B cell (primary cell): ENCODE measurements around the gene PRRT4. TPM values are rescaled to one million over a fixed set of nuclear protein-coding genes. Genes with fewer than 3 reads are reported as not detected.

Experiments used
- ATAC-seq: fragments of 200-7000 bp; cut with Tn5 transposase; one replicate; pipeline ENCODE4 v1.10.0; 2021; ENCODE audit warnings: low read depth, mild to moderate bottlenecking, moderate number of reproducible peaks, moderate library complexity
- CTCF ChIA-PET: fragments of 350-600 bp; sonication (Branson Sonifier 250); formaldehyde crosslinking; loops from one replicate; lab custom pipeline; 2021; ENCODE audit warnings: antibody characterized with exemption, inconsistent platforms; lab: Charles Lee
- POLR2A ChIA-PET: fragments of 350-600 bp; sonication (Branson Sonifier 250); formaldehyde crosslinking; loops from one replicate; lab custom pipeline; 2021; ENCODE audit warnings: antibody characterized with exemption; lab: Charles Lee
- DNase-seq: peaks from one replicate; pipeline ENCODE4 v3.0.0; 2013
- H2AFZ ChIP-seq: 2 replicates; pipeline ENCODE4 v1.6.1; 2012; ENCODE audit warnings: mild to moderate bottlenecking, low read depth, low read length; ENCODE audit not compliant: insufficient read depth, poor library complexity, severe bottlenecking
- H3K27ac ChIP-seq, 2 donors: 1 replicate in 1 of 2; 2 replicates in 1 of 2; pipeline ENCODE4 v1.5.1; 2012 to 2013; ENCODE audit warnings: low read length in 2 of 2, mild to moderate bottlenecking in 2 of 2, moderate library complexity in 1 of 2
- H3K27me3 ChIP-seq, 4 experiments: fragments of 200-600 bp in 1 of 4; sonication (generic) in 1 of 4; replicated peaks in 1 of 4; 1 replicate in 2 of 4; 2 replicates in 2 of 4; pipeline versions ENCODE4 v1.6.1 to v1.7.0; 2013 to 2016; ENCODE audit warnings: low read length in 3 of 4, mild to moderate bottlenecking in 2 of 4, mixed read lengths in 1 of 4, moderate library complexity in 1 of 4; ENCODE audit not compliant: insufficient read depth in 4 of 4, control insufficient read depth in 3 of 4; ENCODE audit errors: control extremely low read depth in 1 of 4
- H3K36me3 ChIP-seq, 2 experiments: replicated peaks in 1 of 2; 1 replicate in 1 of 2; 2 replicates in 1 of 2; pipeline versions ENCODE4 v1.6.1 to v1.7.1; 2013; ENCODE audit warnings: low read length in 1 of 2; ENCODE audit not compliant: insufficient read depth in 2 of 2, control insufficient read depth in 1 of 2; ENCODE audit errors: control extremely low read depth in 1 of 2, extremely low read depth in 1 of 2
- H3K4me1 ChIP-seq, 2 donors: fragments of 200-600 bp in 1 of 2; sonication (generic) in 1 of 2; 1 replicate in 1 of 2; 2 replicates in 1 of 2; pipeline versions ENCODE4 v1.5.1 to v1.6.1; 2013 to 2017; ENCODE audit warnings: low read length in 2 of 2; ENCODE audit not compliant: control insufficient read depth in 2 of 2, insufficient read depth in 2 of 2
- H3K4me2 ChIP-seq: replicated peaks from 2 replicates; pipeline ENCODE3; 2012; ENCODE audit warnings: mild to moderate bottlenecking, low read depth, low read length; ENCODE audit not compliant: poor library complexity, severe bottlenecking
- H3K4me3 ChIP-seq, 5 experiments: fragments of 200-600 bp in 1 of 5; sonication (generic) in 1 of 5; 1 replicate in 3 of 5; 2 replicates in 2 of 5; pipeline versions ENCODE4 v1.5.1 to v1.7.0; 2011 to 2016; ENCODE audit warnings: low read length in 4 of 5, mild to moderate bottlenecking in 4 of 5, low read depth in 2 of 5, control low read depth in 1 of 5, moderate library complexity in 1 of 5; ENCODE audit not compliant: insufficient read depth in 1 of 5; ENCODE audit errors: control extremely low read depth in 1 of 5, extremely low read depth in 1 of 5
- H3K79me2 ChIP-seq: fragments of 200-600 bp; sonication (generic); one replicate; pipeline ENCODE4 v1.6.0; 2016; ENCODE audit warnings: low read length; ENCODE audit not compliant: control insufficient read depth, insufficient read depth
- H3K9ac ChIP-seq: fragments of 200-600 bp; sonication (generic); 2 replicates; pipeline ENCODE4 v1.6.1; 2017; ENCODE audit warnings: mild to moderate bottlenecking, low read length, moderate library complexity
- H3K9me3 ChIP-seq, 3 donors: one replicate each; pipeline versions ENCODE4 v1.6.1 to v1.7.1; 2013; ENCODE audit warnings: low read length in 2 of 3; ENCODE audit not compliant: control insufficient read depth in 2 of 3, insufficient read depth in 1 of 3; ENCODE audit errors: control extremely low read depth in 1 of 3
- H4K20me1 ChIP-seq: 2 replicates; pipeline ENCODE4 v1.6.0; 2012; ENCODE audit warnings: mild to moderate bottlenecking, low read length; ENCODE audit not compliant: insufficient read depth, control insufficient read depth, poor library complexity, severe bottlenecking
- H3K27ac Mint-ChIP-seq: one replicate; pipeline ENCODE4 v1.8.0; 2021; ENCODE audit warnings: mixed read lengths
- H3K27me3 Mint-ChIP-seq: one replicate; pipeline ENCODE4 v1.8.0; 2021; ENCODE audit warnings: mixed read lengths
- H3K4me1 Mint-ChIP-seq: one replicate; pipeline ENCODE4 v1.8.0; 2021; ENCODE audit warnings: mixed read lengths
- H3K4me3 Mint-ChIP-seq: one replicate; pipeline ENCODE4 v1.8.0; 2021; ENCODE audit warnings: mixed read lengths
- H3K9me3 Mint-ChIP-seq: one replicate; pipeline ENCODE4 v1.8.0; 2022; ENCODE audit warnings: mixed read lengths; ENCODE audit not compliant: insufficient read depth
- EZH2 ChIP-seq: IDR thresholded peaks from 2 replicates; pipeline ENCODE4 v1.6.1; 2012; ENCODE audit warnings: borderline replicate concordance, low read depth, mild to moderate bottlenecking, moderate library complexity, low read length; ENCODE audit not compliant: insufficient read depth, poor library complexity, severe bottlenecking
- WGBS: methylation state at CpG from one replicate; pipeline ENCODE4 v1.1.5; 2013; ENCODE audit warnings: missing lambda C conversion rate; ENCODE audit not compliant: insufficient coverage; 5-methylcytosine and 5-hydroxymethylcytosine counted together
- intact Hi-C: fragments of 100-400 bp; cut with micrococcal nuclease; formaldehyde crosslinking; loops from one replicate; pipeline ENCODE4 v1.10.0; 2022
- polyA plus RNA-seq: library from polyadenylated mRNA; depleted of rRNA; stranded (reverse); fragments of >200 nt; gene quantifications from 2 replicates; pipeline ENCODE4 v1.2.3, GENCODE V29; 2012
- total RNA-seq, 2 donors: library from RNA; stranded (reverse); fragments of 120-200 nt in 1 of 2; gene quantifications; 1 replicate in 1 of 2; 2 replicates in 1 of 2; pipeline versions ENCODE4 v1.2.3 to v1.2.4, GENCODE V29; 2013 to 2022
- TF ChIP-seq, protein P1 (sequence below): fragments of 200-600 bp; IDR thresholded peaks from one replicate; pipeline ENCODE4 v1.8.0; 2022; ENCODE audit warnings: antibody characterized with exemption, mild to moderate bottlenecking

Gene PRRT4
- total and polyA plus RNA-seq, 2 donors (not counting 1 experiment from before 2014, with no cell fraction given) = 0.04 to 0.20 TPM

DNA sequence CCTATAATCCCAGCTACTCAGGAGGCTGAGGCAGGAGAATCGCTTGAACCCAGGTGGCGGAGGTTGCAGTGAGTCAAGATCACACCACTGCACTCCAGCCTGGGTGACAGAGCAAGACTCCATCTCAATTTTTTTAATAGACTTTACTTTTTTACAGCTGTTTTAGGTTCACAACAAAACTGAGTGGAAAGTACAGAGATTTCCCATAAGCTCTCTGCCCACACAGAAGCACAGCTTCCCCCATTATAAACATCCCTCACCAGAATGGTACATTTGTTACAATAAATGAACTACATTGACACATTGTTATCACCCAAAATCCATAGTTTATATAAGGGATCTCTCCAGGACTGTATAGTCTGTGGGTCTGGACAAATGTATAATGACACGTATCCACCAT, 14.6 kb upstream of the PRRT4 start:
- Mint-ChIP-seq H3K9me3 (no peaks in the 10 kb centered on the region), H3K4me3 (no peak overlapping the region), H3K27ac (no peak overlapping the region), H3K4me1 (no peaks in the 10 kb centered on the region), H3K27me3 (peaks cover 16% of the 10 kb centered on the region)
- Histone ChIP-seq H3K27me3 (peaks cover 0 to 2% (median 0%) of the 10 kb centered on the region in 4 experiments), H3K9ac (no peak overlapping the region), H3K27ac (no peak overlapping the region), H3K36me3 (no peaks in the 10 kb centered on the region), H3K9me3 (no peaks in the 10 kb centered on the region), H3K4me2 (no peak overlapping the region), H3K4me3 (no peak overlapping the region), H3K4me1 (no peaks in the 10 kb centered on the region), H3K79me2 (no peaks in the 10 kb centered on the region), H4K20me1 (no peaks in the 10 kb centered on the region), H2AFZ (no peak overlapping the region)
- DNase-seq = no peak
- TF ChIP-seq, protein P1, sequence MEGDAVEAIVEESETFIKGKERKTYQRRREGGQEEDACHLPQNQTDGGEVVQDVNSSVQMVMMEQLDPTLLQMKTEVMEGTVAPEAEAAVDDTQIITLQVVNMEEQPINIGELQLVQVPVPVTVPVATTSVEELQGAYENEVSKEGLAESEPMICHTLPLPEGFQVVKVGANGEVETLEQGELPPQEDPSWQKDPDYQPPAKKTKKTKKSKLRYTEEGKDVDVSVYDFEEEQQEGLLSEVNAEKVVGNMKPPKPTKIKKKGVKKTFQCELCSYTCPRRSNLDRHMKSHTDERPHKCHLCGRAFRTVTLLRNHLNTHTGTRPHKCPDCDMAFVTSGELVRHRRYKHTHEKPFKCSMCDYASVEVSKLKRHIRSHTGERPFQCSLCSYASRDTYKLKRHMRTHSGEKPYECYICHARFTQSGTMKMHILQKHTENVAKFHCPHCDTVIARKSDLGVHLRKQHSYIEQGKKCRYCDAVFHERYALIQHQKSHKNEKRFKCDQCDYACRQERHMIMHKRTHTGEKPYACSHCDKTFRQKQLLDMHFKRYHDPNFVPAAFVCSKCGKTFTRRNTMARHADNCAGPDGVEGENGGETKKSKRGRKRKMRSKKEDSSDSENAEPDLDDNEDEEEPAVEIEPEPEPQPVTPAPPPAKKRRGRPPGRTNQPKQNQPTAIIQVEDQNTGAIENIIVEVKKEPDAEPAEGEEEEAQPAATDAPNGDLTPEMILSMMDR = no peak
- ATAC-seq = no peak
- WGBS = 100% methylated on average over 1 of the region's 3 CpGs
- ChIA-PET CTCF (interaction anchor here (1.0 kb wide), 1 partner anchor 12 kb away, joined by 3 read pairs; no protein-coding TSS in a partner anchor), POLR2A (no interaction called here)
- intact Hi-C loops = no loop called here

DNA sequence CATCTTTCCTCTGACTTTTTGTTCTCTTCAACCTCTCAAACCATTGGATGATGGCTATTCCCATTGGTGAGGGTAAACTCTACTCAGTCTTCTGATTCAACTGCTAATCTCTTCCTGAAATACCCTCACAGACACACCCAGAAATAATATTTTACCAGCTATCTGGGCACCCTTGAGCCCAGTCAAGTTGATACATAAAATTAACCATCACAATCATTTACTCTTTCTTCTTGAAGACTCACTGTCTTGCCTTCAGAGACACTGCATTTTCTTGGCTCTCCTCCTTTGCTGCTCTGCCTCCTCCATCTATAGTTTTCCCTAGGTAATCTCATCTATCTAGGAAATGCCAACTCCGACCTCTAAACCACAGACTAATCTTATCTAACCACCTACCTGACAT, 12.6 kb upstream of the PRRT4 start:
- H3K9me3 ChIP-seq = no peaks in the 10 kb centered on the region
- WGBS = 67% methylated on average over 1 of the region's 1 CpG
- no peak overlapping the region for H3K4me3 ChIP-seq
- DNase-seq (no peak), ATAC-seq (no peak)
- ChIA-PET CTCF (interaction anchor here (0.6 to 1.5 kb wide), 3 partner anchors 12 to 1161 kb away, joined by 3 to 5 read pairs (median 3); no protein-coding TSS in a partner anchor), POLR2A (no interaction called here)
- H3K4me2 ChIP-seq = no peak overlapping the region
- no peaks in the 10 kb centered on the region for H4K20me1 ChIP-seq
- no peak overlapping the region for H3K9ac ChIP-seq
- H3K4me1 Mint-ChIP-seq = no peaks in the 10 kb centered on the region
- no peak overlapping the region for H3K27ac ChIP-seq
- H3K4me1 ChIP-seq = no peaks in the 10 kb centered on the region
- H3K79me2 ChIP-seq = no peaks in the 10 kb centered on the region
- H3K4me3 Mint-ChIP-seq = no peak overlapping the region
- H3K36me3 ChIP-seq = no peaks in the 10 kb centered on the region
- intact Hi-C loops = no loop called here
- H3K9me3 Mint-ChIP-seq = no peaks in the 10 kb centered on the region
- H3K27ac Mint-ChIP-seq = no peak overlapping the region
- H3K27me3 Mint-ChIP-seq = peaks cover 22% of the 10 kb centered on the region
- no peak overlapping the region for H2AFZ ChIP-seq
- TF ChIP-seq, protein P1 = no peak
- no peak for TF ChIP-seq EZH2
- H3K27me3 ChIP-seq = peaks cover 0 to 2% (median 0%) of the 10 kb centered on the region in 4 experiments
